PFSK-1 (cell line): Measurements from ENCODE around the gene GPSM1.

ENCODE experiments used
- FOXP2 ChIP-seq: optimal IDR thresholded peaks from 2 replicates; pipeline ENCODE3; 2011; ENCODE audit warnings: borderline replicate concordance, control low read depth, inconsistent platforms; ENCODE audit not compliant: insufficient read depth; ENCODE audit errors: extremely low read length, extremely low read depth
- POLR2AphosphoS5 ChIP-seq: IDR thresholded peaks from 2 replicates; pipeline ENCODE4 v1.6.1; 2012; ENCODE audit warnings: low read depth, mild to moderate bottlenecking, control low read depth, low read length, moderate library complexity
- REST ChIP-seq, 2 experiments: IDR thresholded peaks; 2 replicates each; pipeline versions ENCODE4 v1.6.1 to v1.8.0; 2011 to 2012; ENCODE audit warnings: low read depth in 2 of 2, low read length in 2 of 2, control low read depth in 1 of 2, inconsistent platforms in 1 of 2, mild to moderate bottlenecking in 1 of 2, moderate library complexity in 1 of 2; ENCODE audit not compliant: insufficient read depth in 1 of 2
- SIN3A ChIP-seq: IDR thresholded peaks from 2 replicates; pipeline ENCODE4 v1.6.1; 2012; ENCODE audit warnings: mild to moderate bottlenecking, low read length, moderate library complexity, borderline replicate concordance; ENCODE audit not compliant: insufficient read depth
- TAF1 ChIP-seq: IDR thresholded peaks from 2 replicates; pipeline ENCODE4 v1.6.1; 2012; ENCODE audit warnings: low read length, control low read depth, borderline replicate concordance; ENCODE audit not compliant: insufficient read depth

Gene GPSM1

DNA sequence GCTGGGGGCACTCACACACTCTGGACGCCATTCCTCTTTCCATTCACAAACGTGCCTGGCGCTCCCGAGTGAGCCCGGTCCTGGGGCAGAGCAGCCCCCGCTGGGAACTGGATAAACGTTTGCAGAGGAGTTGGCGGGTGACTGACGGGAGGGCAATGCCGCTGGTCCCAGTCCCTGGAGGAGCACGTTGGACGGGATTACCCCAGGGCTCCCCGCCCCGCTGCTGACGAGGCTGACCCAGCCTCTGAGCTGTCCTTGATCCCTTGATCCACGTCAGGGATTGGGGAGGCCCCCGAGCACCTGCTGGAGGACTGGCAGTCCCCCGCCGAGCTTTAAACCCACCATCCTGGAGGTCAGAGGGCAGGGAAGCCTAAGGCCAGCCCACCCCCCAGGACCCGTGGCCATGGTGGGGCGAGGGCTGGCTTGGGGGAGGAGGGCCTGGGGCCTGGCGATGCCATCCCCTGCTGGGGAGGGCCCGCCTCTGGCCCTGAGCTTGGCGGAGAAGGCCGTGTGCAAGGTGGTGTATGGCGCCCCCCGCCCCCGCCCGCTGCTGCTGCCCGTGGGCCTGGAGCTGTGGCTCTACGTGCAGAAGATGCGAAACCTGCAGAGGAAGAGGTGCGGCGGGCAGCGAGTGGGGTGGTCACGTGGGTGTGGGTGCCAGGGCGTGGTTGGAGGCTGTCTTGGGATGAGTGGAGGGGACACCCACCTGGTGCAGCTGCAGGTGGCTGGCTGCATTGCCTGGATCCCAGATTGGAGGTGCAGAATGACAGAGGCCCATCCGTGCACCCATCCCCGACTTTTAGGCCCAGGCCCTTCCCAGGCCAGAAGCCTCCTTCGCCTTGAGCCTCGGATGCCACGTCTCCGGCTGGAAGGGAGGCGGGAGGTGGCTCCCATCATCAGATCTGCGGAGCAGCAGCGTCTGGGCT, 4.5 kb downstream of the GPSM1 start:
- no peak for TF ChIP-seq FOXP2
- no peak for TF ChIP-seq POLR2AphosphoS5
- no peak for TF ChIP-seq TAF1
- no peak for TF ChIP-seq REST (IDR thresholded peaks at IDR 0.05; ENCODE audit: insufficient read depth in 1 of 2, low read depth in 2 of 2, low read length in 2 of 2)
- no peak for TF ChIP-seq SIN3A

DNA sequence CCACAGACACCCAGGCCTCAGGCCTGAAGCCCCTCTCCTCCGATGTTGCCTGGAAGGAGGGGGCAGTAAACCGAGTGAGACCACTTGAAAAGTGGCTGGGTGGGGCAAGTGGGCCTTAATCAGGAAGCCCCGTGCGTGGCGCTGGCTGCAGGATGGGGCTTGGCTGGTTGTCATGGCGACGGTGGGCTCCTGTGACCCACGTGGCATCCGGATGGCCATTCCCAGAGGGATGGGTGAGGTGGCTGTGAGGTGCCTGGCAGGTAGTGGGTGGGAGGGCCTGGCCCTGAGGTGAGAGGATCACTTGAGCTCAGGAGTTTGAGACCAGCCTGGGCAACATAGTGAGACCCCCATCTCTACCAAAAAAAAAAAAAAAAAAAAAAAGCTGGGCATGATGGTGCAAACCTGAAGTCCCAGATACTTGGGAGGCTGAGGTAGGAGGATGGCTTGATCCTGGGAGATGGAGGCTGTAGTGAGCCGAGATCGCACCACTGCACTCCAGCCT, 5.2 kb downstream of the GPSM1 start:
- TF ChIP-seq TAF1 (no peak), REST (IDR thresholded peaks at IDR 0.05; ENCODE audit: insufficient read depth in 1 of 2, low read depth in 2 of 2, low read length in 2 of 2) (no peak)

DNA sequence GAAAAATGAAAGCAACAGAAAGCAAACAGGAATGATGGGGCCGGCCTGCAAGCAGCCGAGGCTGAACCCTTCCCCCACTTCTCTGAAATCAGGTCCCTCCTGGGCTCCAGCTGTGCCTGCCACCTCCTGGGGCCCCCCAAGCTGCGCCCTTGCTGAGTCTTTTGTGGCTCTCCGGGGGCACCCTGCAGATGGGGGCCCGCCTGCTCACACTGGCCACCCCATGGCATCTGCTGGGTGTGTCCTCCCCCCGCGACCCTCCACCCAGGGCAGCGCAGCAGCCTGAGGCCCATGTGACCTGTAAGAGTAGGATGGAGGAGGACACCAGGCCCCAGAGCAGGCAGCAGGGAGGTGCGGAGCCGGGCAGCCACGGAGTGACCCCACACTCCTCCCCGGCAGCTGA, 5.7 kb downstream of the GPSM1 start:
- TF ChIP-seq POLR2AphosphoS5 (no peak), REST (IDR thresholded peaks at IDR 0.05; ENCODE audit: insufficient read depth in 1 of 2, low read depth in 2 of 2, low read length in 2 of 2) (no peak), TAF1 (no peak), FOXP2 (no peak), SIN3A (no peak)

- no peak for TF ChIP-seq REST (IDR thresholded peaks at IDR 0.05; ENCODE audit: insufficient read depth in 1 of 2, low read depth in 2 of 2, low read length in 2 of 2)
Measured at GRCh38 chr9:136333486-136333885, 6.1 kb downstream of the GPSM1 start.

DNA sequence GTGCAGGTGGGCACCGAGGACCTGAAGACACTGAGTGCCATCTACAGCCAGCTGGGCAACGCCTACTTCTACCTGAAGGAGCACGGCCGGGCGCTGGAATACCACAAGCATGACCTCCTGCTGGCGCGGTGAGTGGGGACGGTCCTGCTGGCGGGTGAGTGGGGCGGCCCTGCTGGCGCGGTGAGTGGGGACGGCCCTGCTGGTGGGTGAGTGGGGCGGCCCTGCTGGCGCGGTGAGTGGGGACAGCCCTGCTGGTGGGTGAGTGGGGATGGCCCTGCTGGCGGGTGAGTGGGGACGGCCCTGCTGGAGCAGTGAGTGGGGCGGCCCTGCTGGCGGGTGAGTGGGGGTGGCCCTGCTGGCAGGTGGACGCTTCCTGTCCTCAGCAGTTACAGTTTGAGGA, 7.2 kb downstream of the GPSM1 start:
- TF ChIP-seq TAF1: no peak
- no peak for TF ChIP-seq POLR2AphosphoS5
- no peak for TF ChIP-seq REST (IDR thresholded peaks at IDR 0.05; ENCODE audit: insufficient read depth in 1 of 2, low read depth in 2 of 2, low read length in 2 of 2)
- TF ChIP-seq FOXP2: no peak
- no peak for TF ChIP-seq SIN3A
